Measurements from ENCODE around the gene EIF4EBP2.

DNA sequence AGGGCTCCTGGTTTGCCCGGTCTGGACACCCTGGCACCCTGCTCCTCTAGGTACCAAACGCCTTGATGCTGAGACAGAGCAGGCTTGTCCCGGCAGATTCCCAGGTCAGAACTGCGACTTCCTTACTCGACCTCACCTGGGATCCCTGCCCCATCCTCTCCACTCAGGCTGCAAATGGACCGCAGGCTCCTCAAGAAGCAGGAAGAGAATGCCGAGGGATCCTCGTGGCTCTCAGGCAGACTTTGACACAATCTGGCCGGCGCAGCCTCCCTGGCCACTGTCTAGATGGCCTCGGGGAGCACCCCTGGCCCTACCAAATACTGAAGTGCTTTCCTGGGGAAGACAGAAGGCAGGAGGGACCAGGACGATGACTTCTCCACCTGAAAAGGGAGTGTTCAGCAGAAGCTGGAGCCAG, 38.0 kb downstream of the EIF4EBP2 start:
- TF ChIP-seq RAD21 (IDR thresholded peaks at IDR 0.05; ENCODE audit: low read depth) (no peak), POLR2AphosphoS5 (IDR thresholded peaks at IDR 0.05; ENCODE audit: low read depth, low read length) (no peak), REST (IDR thresholded peaks at IDR 0.05; ENCODE audit: low read depth) (no peak), CEBPB (IDR thresholded peaks at IDR 0.05; ENCODE audit: low read depth) (no peak), POLR2A (IDR thresholded peaks at IDR 0.05; ENCODE audit: borderline replicate concordance, extremely low read depth, insufficient read depth, insufficient read length) (no peak), JUND (IDR thresholded peaks at IDR 0.05) (no peak), SP1 (IDR thresholded peaks at IDR 0.05; ENCODE audit: low read depth) (no peak), TCF7L2 (IDR thresholded peaks at IDR 0.05; ENCODE audit: borderline replicate concordance, extremely low read depth, insufficient read depth, insufficient read length) (no peak), ZFX (IDR thresholded peaks at IDR 0.05) (no peak)
- TF ChIP-seq, protein P1, sequence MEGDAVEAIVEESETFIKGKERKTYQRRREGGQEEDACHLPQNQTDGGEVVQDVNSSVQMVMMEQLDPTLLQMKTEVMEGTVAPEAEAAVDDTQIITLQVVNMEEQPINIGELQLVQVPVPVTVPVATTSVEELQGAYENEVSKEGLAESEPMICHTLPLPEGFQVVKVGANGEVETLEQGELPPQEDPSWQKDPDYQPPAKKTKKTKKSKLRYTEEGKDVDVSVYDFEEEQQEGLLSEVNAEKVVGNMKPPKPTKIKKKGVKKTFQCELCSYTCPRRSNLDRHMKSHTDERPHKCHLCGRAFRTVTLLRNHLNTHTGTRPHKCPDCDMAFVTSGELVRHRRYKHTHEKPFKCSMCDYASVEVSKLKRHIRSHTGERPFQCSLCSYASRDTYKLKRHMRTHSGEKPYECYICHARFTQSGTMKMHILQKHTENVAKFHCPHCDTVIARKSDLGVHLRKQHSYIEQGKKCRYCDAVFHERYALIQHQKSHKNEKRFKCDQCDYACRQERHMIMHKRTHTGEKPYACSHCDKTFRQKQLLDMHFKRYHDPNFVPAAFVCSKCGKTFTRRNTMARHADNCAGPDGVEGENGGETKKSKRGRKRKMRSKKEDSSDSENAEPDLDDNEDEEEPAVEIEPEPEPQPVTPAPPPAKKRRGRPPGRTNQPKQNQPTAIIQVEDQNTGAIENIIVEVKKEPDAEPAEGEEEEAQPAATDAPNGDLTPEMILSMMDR (IDR thresholded peaks at IDR 0.05 in 2 of 3, conservative IDR thresholded peaks at IDR 0.05 in 1 of 3; ENCODE audit: borderline replicate concordance in 1 of 3, insufficient read depth in 1 of 3, low read depth in 2 of 3, low read length in 2 of 3): no peak

Data from HCT116 (cell line).